GM12873 (cell line): Measurements from ENCODE around the gene PHF21A.

Experiments used
- CTCF ChIP-seq: IDR thresholded peaks from 2 replicates; pipeline ENCODE4 v1.5.1; 2012; ENCODE audit warnings: low read depth, mild to moderate bottlenecking, moderate library complexity, low read length, control low read depth; ENCODE audit not compliant: insufficient read depth; ENCODE audit errors: missing control alignments

The PHF21A gene

DNA sequence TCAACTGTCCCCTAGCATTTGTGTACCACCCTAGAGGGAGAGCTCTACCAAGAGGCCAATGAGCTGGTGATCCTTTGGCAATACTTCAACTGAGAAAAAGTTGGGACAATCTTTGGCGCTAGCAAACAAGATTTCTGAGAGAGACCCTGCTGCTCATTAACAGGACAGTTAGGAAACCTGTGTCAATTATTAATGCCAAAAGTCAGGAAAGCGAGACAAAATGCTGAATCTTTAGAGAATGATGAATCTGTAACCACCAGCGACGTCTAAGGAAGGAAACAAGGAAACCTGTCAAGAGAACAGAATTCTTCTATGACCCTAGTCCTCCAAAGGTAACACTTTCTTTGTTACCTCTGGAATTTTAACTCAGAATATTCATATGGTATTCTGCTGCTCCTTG is 178.9 kb downstream of the PHF21A start:
- TF ChIP-seq CTCF = no peak

GRCh38 chr11:45941285-45941684 is 180.0 kb downstream of the PHF21A start:
- TF ChIP-seq CTCF = no peak

- TF ChIP-seq CTCF = no peak
Measured at GRCh38 chr11:45939836-45940235, 181.4 kb downstream of the PHF21A start.

GRCh38 chr11:45937916-45938315 is 183.3 kb downstream of the PHF21A start:
- no peak for TF ChIP-seq CTCF

GRCh38 chr11:45936511-45937054 is 184.7 kb downstream of the PHF21A start:
- no peak for TF ChIP-seq CTCF

GRCh38 chr11:45935349-45936064 is 185.7 kb downstream of the PHF21A start:
- no peak for TF ChIP-seq CTCF

- TF ChIP-seq CTCF = no peak
Measured at GRCh38 chr11:45934580-45935318, 186.5 kb downstream of the PHF21A start.
